IPS-NIHi11 (cell line): ENCODE results near the gene TKT.

ENCODE experiments used
- DNase-seq: peaks from one replicate; pipeline ENCODE4 v3.0.0; 2012; ENCODE audit warnings: mixed read lengths, low spot score

TKT gene

DNA sequence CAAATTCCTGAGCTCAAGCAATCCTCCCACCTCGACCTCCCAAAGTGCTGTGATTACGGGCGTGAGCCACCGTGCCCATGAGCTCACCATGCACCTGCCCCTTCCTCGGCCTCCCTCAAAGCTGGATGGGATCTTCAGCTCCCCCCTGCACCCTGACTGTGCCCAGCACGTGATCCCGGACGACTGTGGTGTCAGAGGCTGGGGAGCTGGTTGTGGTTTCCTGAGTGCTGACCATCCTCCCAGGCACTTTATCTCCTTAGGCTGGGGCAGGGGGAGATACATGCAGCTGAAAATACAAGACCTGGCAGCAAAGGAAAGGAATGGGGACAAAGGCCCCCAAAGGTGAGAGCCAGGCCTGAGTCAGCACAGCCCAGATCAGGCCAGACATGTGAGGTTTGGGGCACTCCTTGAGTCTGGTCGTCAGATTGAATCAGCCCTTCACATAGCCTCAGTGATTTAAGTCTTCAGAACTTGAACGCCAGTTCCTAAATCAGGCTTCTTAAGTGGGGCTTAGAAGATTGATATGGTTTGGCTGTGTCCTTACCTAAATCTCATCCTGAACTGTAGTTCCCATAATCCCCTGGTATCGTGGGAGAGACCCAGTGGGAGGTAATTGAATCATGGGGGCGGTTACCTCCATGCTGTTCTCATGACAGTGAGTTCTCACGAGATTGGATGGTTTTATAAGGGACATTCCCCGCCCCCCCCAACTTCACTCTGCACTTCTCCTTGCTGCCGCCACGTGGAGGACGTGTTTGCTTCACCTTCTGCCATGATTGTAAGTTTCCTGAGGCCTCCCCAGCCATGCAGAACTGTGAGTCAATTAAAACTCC is 59.0 kb downstream of the TKT start:
- DNase-seq = no peak

DNA sequence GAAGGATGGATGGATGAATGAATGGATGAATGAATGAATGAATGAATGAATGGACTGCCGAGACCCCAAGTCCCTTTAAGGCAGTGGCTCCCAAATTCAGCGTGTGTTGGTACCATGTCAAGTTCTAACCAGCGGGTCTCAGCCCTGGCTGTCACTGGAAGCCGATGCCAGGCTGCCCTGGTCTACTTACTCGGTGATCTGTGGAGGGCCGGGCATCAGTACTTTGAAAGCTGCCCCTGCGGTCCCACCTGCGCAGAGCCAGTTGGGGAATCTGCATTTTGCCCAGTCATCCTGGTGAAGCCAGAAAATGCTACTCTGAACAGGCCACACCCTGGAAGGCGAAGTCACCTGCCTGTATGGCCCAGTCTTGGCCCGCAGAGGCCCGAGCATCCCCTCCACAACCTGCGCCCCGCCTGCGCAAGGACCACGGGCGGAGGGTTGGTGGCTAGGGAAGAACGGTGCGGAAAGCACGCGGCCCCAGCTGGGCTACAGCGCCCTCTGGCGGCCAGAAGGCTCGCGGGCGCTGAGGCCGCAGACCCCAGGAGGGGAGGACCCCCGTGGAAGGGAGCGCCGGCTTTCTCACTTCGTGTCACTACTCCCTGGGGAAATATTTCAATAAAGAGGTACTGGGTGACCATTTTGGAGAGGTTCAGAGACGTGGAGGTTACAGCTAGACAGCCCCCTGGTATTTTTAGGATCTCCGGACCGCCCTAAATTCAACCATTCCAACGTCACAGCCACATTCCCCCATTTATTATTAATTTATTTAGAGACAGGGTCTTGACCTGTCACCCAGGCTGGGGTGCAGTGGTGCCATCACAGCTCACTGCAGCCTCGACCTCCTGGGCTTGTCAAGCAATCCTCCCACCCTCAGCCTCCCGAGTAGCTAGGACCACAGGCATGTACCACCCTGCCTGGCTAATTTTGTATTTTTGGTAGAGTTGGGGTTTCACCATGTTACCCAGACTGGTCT is 59.9 kb downstream of the TKT start:
- peak; percentile 89 for DNase-seq

- no peak for DNase-seq
Measured at GRCh38 chr3:53195066-53195450, 60.8 kb downstream of the TKT start.

- DNase-seq = peak; percentile 53
Measured at GRCh38 chr3:53194210-53195065, 61.4 kb downstream of the TKT start.

- DNase-seq = peak; percentile 60
Measured at GRCh38 chr3:53193466-53194209, 62.2 kb downstream of the TKT start.

- DNase-seq = no peak
Measured at GRCh38 chr3:53192608-53193007, 63.2 kb downstream of the TKT start.

GRCh38 chr3:53191836-53192480 is 63.9 kb downstream of the TKT start:
- no peak for DNase-seq

DNA sequence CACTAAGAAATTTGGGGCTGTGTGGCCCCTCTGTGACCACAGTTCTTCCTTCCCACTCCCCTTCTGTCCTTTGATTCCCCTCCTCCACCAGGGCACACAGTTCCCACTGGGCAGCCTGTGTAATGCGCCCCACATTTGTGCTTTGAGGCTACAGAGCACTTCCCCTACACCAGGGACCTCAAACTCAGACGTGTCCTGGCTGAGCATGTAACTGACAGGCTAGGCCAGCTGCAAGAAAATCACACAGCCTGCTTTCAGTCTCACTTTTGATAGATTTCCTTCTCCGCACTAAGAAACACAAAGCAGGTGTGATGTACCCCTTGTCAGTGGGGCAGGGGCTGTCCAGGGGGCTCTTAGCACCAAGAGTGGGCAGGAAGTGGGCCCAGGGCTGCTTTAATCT is 65.2 kb downstream of the TKT start:
- DNase-seq = no peak

- no peak for DNase-seq
Measured at GRCh38 chr3:53189276-53189675, 66.5 kb downstream of the TKT start.

- DNase-seq = no peak
Measured at GRCh38 chr3:53188720-53189119, 67.1 kb downstream of the TKT start.

DNA sequence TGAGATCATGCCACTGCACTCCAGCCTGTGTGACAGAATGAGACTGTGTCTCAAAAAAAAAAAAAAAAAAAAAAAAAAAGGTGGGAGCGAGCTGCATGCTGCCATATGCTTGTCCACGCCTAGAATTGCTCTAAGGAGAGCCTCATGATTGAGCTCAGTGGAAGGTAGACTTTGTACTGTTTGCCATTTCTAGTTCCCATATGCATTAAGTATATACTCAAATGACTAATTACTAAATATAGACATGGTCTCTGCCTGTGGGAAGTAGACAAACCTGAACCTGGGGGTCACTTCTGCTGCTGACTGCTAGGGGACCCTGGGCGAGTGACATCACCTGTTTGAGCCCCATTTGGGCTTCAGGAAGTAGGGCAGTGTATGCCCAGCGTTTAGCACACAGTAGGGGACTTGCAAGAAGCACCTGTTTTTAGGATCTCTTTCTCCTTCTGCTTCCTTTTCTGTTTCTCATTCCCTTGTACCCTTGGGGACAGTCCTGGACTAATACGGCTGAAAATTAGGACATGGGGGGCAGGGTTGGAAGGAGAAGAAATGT is 67.6 kb downstream of the TKT start:
- no peak for DNase-seq

DNA sequence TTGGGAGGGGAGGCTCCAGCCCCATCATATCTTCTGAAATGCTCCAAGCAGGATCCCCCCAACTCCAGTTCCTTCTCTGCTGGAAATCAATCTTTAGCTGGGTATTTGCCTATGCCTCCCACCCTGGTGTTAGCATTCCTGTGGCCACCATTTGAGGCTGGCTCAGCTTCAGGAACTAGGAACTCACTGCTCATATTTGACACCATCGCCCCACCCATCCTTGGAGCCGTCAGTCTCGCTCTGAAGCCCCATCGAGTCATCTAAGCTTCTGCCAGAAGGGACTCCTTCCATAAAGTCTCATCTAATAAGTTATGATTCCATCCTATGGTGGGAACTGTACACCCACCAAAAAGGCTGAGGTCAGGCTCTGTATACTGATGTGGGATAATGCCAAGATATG is 68.4 kb downstream of the TKT start:
- no peak for DNase-seq

DNA sequence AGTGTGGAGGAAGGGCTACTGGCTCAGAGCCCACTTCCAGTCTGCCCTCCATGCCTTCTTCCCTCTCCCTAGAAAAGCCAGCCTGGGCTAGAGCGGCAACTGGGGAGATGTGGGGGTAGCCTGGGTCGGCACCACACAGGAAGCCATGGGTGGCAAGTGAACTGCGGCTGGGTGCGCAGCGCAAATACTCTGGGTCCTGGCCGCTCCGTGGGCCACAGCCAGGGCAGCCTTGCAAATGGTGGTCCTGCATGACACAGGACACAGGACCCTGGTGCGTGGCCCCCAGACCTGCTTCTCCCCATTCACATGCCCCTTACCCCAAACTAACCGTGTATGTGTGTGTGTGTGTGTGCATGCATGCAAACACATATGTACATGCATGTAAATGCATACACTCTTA is 69.1 kb downstream of the TKT start:
- no peak for DNase-seq

DNA sequence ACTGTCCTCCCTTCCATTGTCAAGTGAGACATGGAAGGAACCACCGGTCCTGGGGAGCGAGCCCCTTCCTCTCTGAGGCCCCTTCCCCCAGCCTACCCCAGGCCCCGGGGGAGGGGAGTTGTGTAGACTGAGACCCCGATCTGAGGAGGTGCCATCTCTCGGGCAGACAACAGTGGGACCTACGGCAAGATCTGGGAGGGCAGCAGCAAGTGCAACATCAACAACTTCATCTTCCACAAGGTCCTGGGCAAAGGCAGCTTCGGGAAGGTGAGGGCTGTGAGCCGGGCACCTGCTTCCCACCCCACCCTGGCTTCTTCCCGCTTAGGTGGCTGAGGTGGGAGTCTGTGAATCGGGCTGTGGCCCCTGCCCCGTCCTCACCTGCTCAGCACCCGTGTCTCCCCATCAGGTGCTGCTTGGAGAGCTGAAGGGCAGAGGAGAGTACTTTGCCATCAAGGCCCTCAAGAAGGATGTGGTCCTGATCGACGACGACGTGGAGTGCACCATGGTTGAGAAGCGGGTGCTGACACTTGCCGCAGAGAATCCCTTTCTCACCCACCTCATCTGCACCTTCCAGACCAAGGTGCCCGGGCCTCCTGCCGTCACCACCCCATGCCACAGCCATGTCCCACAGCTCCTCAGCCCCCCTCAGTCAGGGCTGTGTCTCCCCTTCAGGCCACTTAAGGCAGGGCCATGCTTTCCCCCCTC is 69.9 kb downstream of the TKT start:
- no peak for DNase-seq

GRCh38 chr3:53184701-53185100 is 71.1 kb downstream of the TKT start:
- DNase-seq = no peak

DNA sequence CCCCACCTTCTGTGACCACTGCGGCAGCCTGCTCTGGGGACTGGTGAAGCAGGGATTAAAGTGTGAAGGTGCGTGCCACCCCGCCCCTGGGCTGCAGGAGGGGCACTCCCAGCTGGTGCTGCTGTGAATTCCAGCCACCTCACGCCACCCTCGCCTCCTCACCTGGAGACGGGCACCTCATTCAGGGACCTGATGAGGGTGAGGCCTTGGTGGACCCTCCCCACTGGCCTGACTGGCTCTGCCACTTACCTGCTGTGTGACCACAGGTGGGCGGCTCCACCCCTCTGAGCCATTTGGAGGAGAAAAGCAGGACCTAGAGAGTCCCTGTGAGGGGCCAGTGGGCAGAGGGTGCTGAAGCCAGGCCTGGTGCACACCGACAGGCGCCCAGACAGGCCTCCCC is 72.3 kb downstream of the TKT start:
- DNase-seq = no peak

DNA sequence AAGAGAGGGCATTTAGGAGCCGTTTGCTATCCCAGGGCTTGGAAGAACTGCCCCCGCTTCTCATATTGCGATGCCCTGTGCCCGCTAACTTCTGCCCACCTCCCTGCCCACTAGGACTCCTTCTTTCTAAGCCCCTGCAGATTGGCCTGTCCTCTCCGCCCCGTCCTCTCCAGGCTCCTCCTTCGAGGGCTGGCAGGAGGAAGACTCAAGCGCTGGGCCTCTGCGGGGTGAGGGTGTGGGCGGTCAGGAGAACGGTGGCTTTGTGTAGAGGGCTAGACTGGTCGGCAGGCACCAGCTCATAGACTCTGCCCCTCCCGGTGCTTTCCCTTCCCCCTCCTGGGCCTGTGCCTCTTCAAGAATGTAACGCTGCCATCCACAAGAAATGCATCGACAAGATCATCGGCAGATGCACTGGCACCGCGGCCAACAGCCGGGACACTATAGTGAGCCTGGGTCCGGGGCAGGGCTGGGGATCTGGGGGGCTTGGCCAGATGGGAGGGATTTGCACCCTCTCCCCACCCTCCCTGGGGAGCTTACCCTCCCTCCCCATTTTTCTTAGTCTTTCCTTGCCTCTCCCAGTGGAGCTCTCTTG is 73.0 kb downstream of the TKT start:
- DNase-seq = peak; percentile 52

DNA sequence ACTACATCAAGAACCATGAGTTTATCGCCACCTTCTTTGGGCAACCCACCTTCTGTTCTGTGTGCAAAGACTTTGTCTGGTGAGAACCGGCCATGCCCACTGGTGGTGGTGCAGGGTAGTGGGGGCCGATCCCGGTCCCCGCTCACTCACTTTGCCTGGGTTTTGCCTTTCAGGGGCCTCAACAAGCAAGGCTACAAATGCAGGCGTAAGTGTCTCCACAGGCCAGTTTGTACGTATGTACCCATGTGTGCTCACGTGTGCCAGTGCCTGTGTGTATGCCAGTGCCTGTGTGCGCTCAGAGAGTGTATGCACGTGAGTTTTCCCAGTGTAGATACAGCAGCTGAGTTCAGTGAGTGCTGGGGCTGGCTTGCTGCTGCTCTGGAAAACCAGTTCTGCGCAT is 74.3 kb downstream of the TKT start:
- DNase-seq = no peak

DNA sequence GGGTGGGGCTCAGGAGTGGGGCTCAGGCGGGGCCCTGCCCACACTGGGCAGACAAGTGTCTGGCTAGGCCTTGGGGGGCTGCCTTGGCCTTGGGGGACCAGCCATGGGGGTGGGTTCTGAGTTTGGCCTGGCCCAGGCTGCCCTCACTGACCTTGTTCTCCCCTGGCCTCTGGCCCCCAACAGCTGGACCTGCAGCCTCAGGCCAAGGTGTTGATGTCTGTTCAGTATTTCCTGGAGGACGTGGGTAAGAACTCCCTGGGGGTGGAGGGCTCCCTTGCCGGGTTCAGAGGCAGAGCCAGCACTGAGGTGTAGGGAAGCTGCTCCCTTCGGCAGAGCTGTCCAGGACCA is 74.8 kb downstream of the TKT start:
- no peak for DNase-seq
